ENCODE results near the gene WNT9A.

Gene WNT9A

GRCh38 chr1:227885135-227885647 is 62.5 kb downstream of the WNT9A start:
- no peaks in the 10 kb centered on the region for H3K36me3 ChIP-seq (ENCODE audit: control insufficient read depth, low read length)
- no peak overlapping the region for H3K4me2 ChIP-seq (ENCODE audit: low read length)
- H4K20me1 ChIP-seq (ENCODE audit: control insufficient read depth, insufficient read depth, low read depth, low read length), result no peaks in the 10 kb centered on the region
- no peaks in the 10 kb centered on the region for H3K9me2 ChIP-seq (replicated peaks; ENCODE audit: control insufficient read depth, low read length)
- no peaks in the 10 kb centered on the region for H3K9me3 ChIP-seq (ENCODE audit: control insufficient read depth, insufficient read depth, low read length)
- no peaks in the 10 kb centered on the region for H3F3A ChIP-seq (ENCODE audit: control insufficient read depth, insufficient read depth)
- H3K4me3 ChIP-seq (ENCODE audit: low read length), result no peak overlapping the region
- no peak for TF ChIP-seq CTCF (IDR thresholded peaks at IDR 0.05; ENCODE audit: low read depth, low read length, poor library complexity, severe bottlenecking)
- TF ChIP-seq EZH2phosphoT487 (IDR thresholded peaks at IDR 0.05; ENCODE audit: borderline replicate concordance, low read length), result no peak
- no peaks in the 10 kb centered on the region for H3K79me2 ChIP-seq (ENCODE audit: control insufficient read depth, low read length)
- H3K27ac ChIP-seq (ENCODE audit: low read depth, low read length), result no peak overlapping the region
- no peaks in the 10 kb centered on the region for H3K27me3 ChIP-seq (ENCODE audit: control insufficient read depth, low read length)
- H3K4me1 ChIP-seq (ENCODE audit: control insufficient read depth, low read length), result no peaks in the 10 kb centered on the region

GRCh38 chr1:227884370-227885134 is 63.2 kb downstream of the WNT9A start:
- no peaks in the 10 kb centered on the region for H3K36me3 ChIP-seq (ENCODE audit: control insufficient read depth, low read length)
- H3K27me3 ChIP-seq (ENCODE audit: control insufficient read depth, low read length), result no peaks in the 10 kb centered on the region
- H3K27ac ChIP-seq (ENCODE audit: low read depth, low read length), result no peak overlapping the region
- H3K9me2 ChIP-seq (replicated peaks; ENCODE audit: control insufficient read depth, low read length), result no peaks in the 10 kb centered on the region
- no peaks in the 10 kb centered on the region for H3K4me1 ChIP-seq (ENCODE audit: control insufficient read depth, low read length)
- no peaks in the 10 kb centered on the region for H3K9me3 ChIP-seq (ENCODE audit: control insufficient read depth, insufficient read depth, low read length)
- no peaks in the 10 kb centered on the region for H3F3A ChIP-seq (ENCODE audit: control insufficient read depth, insufficient read depth)
- no peak for TF ChIP-seq CTCF (IDR thresholded peaks at IDR 0.05; ENCODE audit: low read depth, low read length, poor library complexity, severe bottlenecking)
- no peak for TF ChIP-seq EZH2phosphoT487 (IDR thresholded peaks at IDR 0.05; ENCODE audit: borderline replicate concordance, low read length)
- H3K79me2 ChIP-seq (ENCODE audit: control insufficient read depth, low read length), result no peaks in the 10 kb centered on the region
- no peak overlapping the region for H3K4me3 ChIP-seq (ENCODE audit: low read length)
- no peaks in the 10 kb centered on the region for H4K20me1 ChIP-seq (ENCODE audit: control insufficient read depth, insufficient read depth, low read depth, low read length)
- H3K4me2 ChIP-seq (ENCODE audit: low read length), result no peak overlapping the region

GRCh38 chr1:227883641-227884301 is 64.0 kb downstream of the WNT9A start:
- no peak overlapping the region for H3K4me3 ChIP-seq (ENCODE audit: low read length)
- H4K20me1 ChIP-seq (ENCODE audit: control insufficient read depth, insufficient read depth, low read depth, low read length), result no peaks in the 10 kb centered on the region
- H3K27me3 ChIP-seq (ENCODE audit: control insufficient read depth, low read length), result no peaks in the 10 kb centered on the region
- no peaks in the 10 kb centered on the region for H3F3A ChIP-seq (ENCODE audit: control insufficient read depth, insufficient read depth)
- no peak overlapping the region for H3K27ac ChIP-seq (ENCODE audit: low read depth, low read length)
- H3K9me3 ChIP-seq (ENCODE audit: control insufficient read depth, insufficient read depth, low read length), result no peaks in the 10 kb centered on the region
- no peak overlapping the region for H3K4me2 ChIP-seq (ENCODE audit: low read length)
- H3K79me2 ChIP-seq (ENCODE audit: control insufficient read depth, low read length), result no peaks in the 10 kb centered on the region
- TF ChIP-seq EZH2phosphoT487 (IDR thresholded peaks at IDR 0.05; ENCODE audit: borderline replicate concordance, low read length), result no peak
- TF ChIP-seq CTCF (IDR thresholded peaks at IDR 0.05; ENCODE audit: low read depth, low read length, poor library complexity, severe bottlenecking), result no peak
- no peaks in the 10 kb centered on the region for H3K4me1 ChIP-seq (ENCODE audit: control insufficient read depth, low read length)
- H3K36me3 ChIP-seq (ENCODE audit: control insufficient read depth, low read length), result no peaks in the 10 kb centered on the region
- H3K9me2 ChIP-seq (replicated peaks; ENCODE audit: control insufficient read depth, low read length), result no peaks in the 10 kb centered on the region
